Measurements from ENCODE around the gene PKNOX2.

The PKNOX2 gene

DNA sequence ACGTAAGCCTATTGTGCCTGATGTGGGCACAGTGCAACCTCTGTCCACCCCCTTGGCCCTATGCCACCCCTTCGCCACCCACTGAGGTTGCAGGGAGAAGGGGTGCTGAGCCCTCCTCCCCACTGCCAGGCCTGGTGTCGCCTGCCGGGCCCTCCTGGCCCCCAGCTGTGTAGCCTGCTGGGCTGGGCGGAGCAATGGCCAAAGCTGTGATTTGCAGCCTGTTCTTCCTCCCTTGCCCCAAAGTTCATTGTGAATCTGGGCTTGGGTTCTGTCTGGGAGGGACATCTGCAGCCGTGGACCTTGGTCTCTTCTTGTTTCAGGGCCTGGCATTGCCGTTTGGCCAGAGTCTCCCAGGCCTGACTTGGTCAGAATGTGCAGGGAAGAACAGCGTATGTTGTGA, 121.9 kb downstream of the PKNOX2 start:
- DNase-seq (ENCODE audit: low spot score), result no peak

DNA sequence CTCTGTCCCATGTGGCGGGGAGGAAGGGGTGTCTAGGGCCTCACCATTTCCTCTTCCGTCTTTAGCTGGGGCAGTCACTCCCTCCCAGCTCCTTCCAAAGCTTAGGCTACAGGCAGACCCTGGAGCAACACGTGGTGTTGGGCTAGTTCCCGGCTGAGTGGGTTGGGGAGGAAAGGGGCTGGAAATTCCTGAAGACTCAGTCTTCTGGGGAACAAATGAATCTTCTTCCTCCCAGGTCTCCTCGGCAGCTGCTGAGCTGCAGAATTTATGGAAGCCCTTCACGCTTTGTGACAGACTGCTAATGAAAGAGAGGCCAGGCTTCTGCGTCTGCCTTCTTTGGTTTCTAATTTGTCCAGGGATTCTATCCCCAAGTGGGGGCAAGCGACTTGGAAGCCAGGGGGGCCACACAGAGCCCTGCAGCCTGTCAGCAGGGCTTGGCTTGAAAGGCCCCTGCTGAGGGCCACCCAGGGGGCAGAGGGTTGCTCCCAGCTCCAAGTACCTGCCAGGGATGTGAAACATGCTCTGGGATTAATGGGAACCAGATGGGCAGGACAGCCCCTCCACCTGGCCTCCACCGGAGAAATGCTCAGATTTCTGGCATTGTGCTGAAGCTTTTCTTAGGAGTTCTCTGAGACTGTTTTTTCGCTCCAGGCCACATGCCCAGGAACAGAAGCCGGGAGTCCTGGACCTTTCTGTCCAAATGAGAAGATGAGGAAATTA, 123.1 kb downstream of the PKNOX2 start:
- peak; percentile 85 for DNase-seq (ENCODE audit: low spot score)

DNA sequence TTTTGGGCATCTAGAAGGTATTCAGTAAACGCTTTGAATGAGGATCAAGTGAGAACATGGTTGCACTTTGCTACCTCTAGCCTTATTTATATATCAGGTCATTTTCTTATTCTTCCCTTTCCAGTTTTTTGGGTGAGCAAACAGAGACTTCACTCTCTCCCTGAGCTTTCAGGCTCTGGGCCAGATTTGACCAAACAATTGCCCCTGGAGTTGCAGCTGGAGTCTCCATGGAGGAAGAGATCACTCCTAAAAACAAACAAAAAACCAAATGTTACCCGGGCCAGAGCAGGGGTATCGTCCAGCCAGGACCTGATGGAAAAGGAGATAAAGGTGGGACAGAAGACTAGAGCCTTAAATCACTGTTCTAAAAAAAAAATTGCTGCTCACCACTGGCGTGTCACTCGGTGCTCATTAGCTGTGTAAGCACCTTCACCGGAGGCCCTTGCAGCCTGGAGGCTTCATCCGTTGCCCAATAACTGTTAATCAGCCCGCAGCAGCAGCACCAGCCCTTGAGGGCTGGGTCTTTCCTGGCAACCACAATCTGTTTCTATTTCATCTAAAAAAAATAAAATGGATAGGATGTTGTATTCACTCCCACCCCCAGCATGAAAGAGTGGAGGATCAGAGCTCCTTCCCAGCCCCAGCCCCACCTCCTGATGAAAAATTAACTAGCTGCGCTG, 125.0 kb downstream of the PKNOX2 start:
- DNase-seq (ENCODE audit: low spot score), result no peak

DNA sequence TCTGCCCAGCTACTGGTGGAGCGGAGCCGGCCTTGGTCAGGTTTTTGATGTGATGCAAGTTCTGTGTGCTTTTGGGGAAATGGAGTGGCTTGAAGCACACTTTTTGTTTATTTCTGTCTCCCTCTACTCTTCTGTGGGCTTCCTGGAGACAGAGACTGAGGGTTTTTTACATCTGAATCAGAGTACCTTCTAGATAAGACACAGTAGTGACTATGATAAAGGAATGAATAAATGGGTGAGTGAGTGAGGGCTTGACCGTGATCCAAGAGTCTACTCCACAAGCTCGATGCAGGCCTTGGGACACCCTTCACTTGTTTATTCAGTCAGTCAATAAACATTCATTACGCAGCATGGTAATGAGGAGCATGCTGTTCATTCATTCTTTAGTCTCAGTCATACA, 125.7 kb downstream of the PKNOX2 start:
- no peak for DNase-seq (ENCODE audit: low spot score)

DNA sequence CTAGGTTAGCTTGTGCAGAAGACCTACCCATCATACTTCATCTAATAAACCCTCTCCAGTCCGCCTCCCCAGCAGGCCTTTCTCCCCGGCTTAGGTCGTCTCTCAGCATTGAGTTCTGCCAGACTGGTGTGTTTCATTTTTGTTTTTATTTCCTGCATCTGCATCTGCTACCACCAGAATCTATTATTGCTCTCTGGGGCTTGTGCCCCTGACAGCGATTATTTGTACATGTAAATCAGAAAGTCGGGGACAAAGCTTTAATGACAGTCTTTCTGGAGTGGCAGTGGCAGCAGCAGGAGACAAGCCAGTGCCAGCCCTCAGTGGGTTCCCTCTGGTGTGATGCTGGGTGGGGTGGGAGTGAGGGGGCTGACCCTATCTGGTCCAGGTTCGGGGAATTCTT, 127.5 kb downstream of the PKNOX2 start:
- no peak for DNase-seq (ENCODE audit: low spot score)

DNA sequence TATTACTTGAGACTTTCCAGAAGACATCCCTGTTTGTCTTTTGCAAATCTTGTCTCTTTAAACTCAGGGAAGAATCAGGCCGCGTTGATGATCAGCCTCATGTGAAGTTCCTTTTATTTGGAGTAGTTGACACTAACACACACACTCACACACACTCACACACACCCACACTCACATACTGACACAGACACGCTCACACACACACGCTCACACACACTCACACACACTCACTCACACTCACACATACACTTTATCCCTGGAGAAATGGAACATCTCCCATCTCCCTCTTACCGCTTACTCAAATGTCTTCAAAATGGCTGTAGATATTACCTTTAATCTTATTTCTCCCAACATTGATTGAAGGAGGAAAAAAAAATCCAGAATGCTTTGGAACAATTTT, 129.0 kb downstream of the PKNOX2 start:
- DNase-seq (ENCODE audit: low spot score), result no peak

DNA sequence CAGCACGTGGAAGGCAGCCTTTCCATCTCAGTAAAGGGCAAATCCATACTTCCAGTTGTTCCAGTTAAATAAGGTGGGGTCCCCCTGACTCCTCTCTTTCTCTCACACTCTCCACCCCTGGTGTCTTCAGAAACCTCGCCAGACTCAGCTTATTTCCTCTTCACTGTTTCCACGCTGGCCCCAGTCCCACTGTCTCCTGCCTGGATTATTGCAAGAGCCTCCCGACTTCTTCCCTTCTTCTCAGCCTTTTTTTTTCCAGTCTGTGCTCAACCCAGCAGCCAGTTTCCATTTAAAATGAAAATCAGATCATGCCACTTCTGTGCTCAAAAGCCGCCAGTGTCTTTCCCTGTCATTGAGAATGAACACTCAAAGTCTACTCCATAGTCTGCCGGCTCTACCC, 131.4 kb downstream of the PKNOX2 start:
- DNase-seq (ENCODE audit: low spot score), result no peak

DNA sequence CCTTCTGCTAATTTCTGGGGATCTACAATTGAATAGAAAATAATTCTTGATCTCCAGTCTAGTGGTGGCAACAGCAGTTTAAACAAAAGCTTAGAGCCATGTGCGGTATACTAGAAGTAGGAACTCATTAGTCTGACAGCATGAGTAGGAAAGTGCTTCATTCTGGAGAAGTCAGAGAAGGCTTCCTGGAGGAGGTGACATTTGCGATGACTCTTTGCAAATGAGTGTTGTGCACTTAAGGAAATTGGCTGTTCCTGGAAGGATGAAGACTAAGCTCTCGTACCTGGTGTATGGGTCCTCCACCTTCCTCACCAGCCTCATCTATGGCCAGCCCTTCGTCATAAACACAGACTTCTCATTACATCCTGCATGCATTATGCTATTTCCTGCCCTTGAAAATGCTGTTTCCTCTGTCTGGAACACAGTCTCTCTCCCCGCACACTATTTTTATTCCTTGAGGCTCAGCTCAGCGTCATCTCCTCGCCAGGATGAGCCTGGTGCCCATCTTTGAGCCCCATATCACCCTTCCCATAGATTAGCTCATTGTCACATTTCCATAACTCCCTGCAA, 132.9 kb downstream of the PKNOX2 start:
- no peak for DNase-seq (ENCODE audit: low spot score)

DNA sequence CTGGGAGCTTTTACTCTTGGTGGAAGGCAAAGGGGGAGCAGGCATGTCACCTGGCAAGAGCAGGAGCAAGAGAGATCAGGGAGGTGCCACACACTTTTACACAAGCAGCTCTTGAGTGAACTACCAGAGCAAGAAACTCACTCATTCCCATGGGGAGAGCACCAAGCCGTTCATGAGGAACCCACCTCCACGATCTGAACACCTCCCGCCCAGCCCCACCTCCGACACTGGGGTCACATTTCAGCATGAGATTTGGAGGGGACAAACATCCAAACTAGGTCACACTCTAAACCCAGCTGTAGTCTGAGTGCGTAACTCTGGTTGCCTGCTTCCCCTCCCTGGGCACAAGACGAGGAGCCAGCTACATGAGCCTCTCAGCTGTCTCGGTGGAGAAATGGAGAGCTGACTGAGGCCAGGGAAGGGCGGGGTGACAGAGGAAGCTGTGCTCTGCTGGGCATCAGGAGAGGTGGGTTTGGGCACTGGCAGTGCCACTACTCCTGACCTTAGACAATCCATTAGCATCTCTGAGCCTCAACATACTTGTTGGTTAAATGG, 134.6 kb downstream of the PKNOX2 start:
- no peak for DNase-seq (ENCODE audit: low spot score)

DNA sequence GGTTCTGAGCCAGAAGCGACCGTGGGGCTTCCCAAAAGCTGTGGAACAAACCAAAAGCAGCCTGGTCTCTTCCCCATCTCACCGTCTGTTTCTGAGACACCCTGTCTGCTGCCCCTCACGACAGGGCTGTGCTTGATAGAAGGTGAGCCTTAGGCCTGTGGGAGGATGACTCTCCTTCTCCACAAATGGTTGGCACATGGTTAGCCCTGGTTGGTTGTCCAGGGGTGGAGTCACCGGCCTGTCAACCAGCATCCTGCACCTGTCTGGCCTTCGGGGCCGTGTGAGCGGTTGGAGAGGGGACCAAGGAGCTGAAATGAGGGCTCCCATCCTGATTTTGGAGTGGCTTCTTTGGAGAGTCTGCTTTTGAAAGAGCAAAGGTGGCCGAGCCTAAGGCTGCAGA, 135.3 kb downstream of the PKNOX2 start:
- DNase-seq (ENCODE audit: low spot score), result no peak

DNA sequence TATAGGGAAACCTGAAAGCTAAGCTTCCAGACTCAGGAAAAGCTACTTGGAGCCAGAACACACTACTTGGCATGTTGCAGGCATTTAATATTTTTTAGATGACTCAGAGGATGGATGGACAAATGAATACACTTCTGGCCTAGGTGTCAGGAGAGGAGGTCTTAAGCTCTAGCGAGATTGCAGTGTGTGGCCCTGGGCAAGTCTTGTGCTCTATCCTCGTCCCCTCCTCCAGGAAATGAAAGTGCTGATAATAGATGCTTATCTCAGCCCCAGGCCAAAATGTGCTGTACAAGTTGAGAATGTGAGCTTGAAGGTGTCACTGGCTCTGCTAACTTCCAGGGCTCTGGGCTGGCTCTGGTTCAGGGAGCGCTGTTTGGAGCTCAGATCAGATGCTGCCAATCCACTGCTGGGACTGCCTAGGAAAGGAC, 136.3 kb downstream of the PKNOX2 start:
- DNase-seq (ENCODE audit: low spot score), result no peak

DNA sequence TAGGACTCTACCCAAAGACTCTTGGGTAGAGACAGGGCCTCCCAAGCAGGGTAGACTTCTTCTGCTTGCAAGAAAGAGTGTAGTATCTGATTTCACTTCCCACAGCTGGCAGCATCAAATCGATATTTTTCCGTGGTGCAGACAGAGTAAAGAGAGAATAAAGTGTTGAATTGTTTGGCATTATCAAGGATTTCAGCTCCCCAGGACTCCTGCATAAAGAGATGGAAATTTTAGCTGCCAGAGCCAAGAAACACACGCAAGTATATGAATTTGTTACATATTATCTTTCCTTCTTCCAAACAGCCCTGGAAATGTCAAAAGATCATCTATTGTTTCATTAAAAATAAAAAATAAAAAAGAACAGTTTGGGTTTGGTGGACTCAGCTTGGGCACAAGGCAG, 136.8 kb downstream of the PKNOX2 start:
- no peak for DNase-seq (ENCODE audit: low spot score)

DNA sequence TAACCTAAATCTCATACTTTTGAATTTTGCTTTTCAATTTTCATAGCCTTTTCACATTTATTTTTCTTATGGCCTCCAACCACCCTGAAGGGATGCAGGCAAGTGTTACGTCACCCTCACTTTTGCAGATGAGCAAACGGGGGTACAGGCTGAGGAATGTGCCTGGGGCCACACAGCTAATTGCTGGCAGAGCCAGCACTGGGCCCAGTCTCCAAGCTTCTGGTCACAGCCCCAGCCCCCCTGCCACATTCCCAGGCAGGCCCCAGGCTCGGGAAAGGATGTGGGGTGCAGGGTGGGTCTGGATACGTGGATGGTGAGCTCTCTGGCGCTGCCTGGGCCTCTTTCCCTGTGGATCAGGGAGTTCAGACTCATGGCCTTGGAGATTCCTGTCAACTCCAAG, 138.6 kb downstream of the PKNOX2 start:
- no peak for DNase-seq (ENCODE audit: low spot score)

DNA sequence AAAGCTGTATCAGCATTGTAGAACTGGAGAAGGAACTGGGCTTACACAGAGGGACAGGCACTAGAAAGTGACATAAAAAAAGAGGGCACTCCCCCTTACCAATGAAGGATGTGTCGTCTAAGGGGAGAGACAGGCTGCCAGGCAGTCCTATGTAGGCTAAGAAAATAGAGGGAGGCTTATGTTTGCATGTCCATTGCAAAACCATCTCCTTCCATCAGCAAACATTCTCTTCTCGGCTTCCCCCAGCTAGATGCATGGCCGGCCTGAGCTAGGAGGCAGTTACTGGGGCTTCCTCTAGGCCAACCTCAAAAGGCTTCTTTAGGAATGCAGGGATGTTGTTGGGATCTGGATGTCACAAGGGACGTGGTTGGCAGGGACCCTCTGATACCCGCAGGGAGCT, 139.1 kb downstream of the PKNOX2 start:
- DNase-seq (ENCODE audit: low spot score), result no peak

DNA sequence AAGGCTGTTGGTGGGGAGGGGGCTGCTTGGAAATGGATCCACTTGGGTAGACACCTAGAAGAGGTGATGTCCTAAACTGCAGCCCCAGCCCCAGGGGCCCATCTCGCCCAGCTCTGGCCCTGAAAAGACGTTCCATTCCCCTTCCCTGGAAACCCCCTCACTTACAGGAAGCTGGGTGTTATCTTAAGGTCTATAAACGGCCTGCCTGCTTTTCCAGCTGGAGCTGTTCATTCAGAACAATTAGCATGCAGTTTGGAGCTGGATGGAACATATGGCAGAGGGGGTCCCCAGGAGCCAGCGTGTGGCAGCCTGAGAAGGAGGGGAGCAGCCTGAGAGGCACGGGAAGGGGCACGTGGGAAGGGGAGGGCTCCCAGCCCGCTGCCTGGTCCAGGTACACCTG, 139.6 kb downstream of the PKNOX2 start:
- DNase-seq (ENCODE audit: low spot score), result no peak

DNA sequence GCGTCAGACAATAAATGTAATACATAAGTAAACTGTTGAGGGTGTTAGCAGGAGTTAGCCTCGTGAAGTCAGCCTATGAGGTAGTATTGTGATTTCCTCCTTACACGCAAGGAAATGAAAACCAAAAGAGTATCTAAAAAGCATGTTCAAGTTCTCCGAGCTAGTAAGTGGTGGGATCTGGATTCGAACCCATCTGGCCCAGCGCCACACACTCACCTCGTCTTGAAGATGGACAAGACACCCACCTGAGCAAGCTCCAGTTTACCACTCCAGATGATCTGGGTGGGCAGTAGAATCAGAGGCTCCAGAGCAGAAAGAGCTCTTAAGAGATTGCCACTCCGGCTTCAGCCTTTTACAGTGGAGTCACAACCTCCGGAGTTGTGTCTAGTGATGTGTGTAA, 140.3 kb downstream of the PKNOX2 start:
- DNase-seq (ENCODE audit: low spot score), result no peak

DNA sequence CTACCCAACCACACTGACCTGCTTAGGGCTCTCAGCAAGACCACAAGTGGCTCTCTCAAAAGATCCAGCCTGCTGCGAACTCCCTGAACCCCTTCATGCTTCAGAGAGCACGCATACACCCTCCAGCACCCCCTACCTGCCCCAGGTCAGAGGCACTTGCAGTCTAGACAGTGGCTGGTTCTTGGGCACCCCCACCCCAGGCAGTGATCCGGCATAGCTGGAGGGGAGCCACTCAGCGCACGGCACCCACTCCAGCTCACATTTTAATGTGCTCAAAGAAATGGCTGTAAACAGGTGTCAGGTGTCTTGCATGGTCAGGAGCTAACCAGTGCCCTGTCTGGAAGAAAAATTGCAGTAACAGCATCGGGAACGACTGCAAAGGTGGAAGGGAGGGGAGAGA, 140.8 kb downstream of the PKNOX2 start:
- DNase-seq (ENCODE audit: low spot score), result no peak

DNA sequence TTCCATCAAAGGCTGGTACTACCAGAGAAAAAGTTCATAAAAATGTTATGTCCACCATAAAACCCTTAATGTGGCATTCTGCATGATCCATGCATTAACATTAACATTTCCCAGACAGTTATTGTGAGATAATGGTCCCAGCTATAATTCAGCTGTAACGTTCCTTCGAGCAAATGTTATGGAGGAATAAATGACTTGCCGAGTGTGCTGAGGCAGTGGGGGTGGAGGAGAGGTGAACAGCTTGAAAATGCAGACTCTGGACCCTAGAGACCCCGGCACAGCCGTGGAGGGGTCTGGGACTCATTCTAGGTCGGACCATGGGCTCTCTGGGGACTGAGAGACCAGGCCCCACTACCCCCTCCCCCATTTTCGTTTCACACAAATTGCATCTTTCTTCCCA, 141.9 kb downstream of the PKNOX2 start:
- no peak for DNase-seq (ENCODE audit: low spot score)

DNA sequence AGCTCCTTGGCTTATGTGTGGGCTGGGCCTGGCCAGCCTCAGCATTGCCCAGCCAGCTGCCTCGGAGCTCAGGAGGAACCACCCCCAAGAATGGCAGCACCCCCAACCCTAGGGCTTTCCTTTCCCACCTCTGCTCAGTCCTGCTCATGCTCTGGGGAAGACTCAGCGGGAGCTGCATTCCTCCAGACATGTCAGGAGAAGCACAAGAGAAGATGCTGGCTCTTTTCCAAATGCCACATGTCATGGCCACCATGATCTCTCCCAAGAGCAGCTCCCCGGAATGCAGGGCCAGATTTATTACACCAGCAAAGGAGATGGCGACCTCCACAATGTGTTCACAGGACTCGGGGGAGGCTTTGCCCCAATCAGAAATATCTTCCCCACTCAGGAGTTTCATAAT, 143.7 kb downstream of the PKNOX2 start:
- DNase-seq (ENCODE audit: low spot score), result peak; percentile 64

DNA sequence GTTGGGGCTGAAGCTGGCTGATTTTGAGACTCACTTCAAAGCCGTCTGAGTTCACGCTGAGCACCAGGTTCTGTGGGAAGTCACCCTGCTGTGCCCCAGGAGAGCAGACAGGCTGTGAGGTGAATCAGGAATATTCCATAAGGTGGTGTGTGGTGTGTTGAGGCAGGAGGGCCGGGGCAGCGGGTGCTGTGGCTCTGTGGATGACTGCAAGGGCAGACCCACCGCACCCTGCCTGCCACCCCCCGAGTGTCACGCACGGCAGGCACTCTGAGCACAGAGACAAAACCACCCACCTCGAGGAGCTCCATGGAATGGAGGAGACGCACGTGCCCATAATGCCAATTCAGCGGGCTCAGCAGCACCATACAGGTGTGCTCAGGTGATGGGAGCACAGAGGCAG, 147.8 kb downstream of the PKNOX2 start:
- DNase-seq (ENCODE audit: low spot score), result no peak

DNA sequence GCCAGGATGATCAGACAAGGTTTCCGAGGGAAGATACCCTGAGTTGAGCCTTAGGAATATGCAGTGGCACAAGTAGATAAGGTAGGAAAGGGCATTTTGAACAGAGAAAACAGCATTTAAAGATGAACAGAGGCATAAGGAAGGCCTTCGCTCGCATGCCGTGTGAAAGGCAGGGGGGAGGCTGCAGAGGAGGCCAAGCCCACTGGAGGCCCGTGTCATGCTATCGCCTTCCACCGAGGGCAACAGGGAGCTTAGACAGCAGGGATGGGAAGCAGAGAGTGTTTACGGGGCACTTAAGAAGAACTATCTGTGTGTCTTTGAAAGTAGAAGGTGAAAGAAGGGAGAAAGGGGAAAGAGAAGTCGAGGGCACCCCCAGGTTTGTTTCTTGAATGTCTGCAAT, 148.3 kb downstream of the PKNOX2 start:
- DNase-seq (ENCODE audit: low spot score), result no peak

DNA sequence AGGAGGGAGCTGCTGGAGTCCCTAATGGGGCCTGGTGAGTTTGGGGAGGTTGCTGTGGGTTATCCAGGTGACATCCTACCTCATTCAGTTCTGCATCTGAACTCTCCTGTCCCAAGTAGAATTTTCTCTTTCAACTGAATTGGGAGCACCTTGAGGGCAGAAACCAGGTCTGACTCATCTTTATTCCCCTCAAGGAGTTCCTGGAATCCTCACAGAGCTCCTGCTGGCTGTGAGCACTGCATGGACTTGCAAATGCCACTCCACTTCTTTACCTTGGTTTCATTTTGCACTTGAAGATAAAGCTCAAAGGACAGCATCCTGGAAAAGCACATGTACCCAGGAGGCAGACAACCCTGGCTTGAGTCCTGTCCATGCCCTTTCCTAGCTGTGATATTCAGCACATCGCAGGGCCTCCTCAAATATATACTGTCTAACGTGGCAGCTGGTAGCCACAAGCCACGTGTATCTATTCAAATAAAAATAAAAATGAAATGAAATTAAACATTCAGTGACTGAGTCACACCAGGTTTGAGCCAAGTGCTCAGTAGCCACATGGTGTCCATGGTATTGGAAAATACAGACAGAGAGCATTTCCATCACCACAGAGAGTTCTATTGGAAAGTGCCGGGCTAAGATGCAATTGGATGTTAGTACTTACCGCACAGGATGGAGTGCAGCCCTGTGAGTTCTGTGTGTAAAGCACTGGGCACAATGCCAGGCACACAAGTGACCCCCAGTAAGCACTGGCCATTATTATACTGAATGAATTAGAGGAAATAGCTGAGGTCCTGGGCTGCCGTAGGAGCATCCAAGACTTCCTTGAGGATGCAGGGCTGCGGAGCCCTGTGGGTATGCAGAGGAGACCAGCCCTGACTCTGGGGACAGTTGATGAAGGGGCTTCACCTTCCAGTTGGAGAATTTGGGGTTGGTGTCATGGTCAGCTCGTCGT, 149.0 kb downstream of the PKNOX2 start:
- DNase-seq (ENCODE audit: low spot score), result no peak

Data from left forelimb (tissue), 1 donor.